Neural cell (in vitro differentiated cells): ENCODE measurements around the gene PTPN7. TPM values are rescaled to one million over a fixed set of nuclear protein-coding genes. Genes with fewer than 3 reads are reported as not detected.

Experiments used
- H2AFZ ChIP-seq: fragments of 200-600, 300-800 bp; sonication (generic), shearing (Covaris generic); 2 replicates; pipeline ENCODE4 v1.6.0; 2014; ENCODE audit warnings: low read depth, mild to moderate bottlenecking, antibody characterized with exemption, low read length, moderate library complexity
- H3F3A ChIP-seq: fragments of 200-600 bp; shearing (Covaris generic); 2 replicates; pipeline ENCODE4 v1.6.1; 2016; ENCODE audit warnings: mild to moderate bottlenecking, moderate library complexity, mixed read lengths, antibody characterized with exemption, low read length; ENCODE audit not compliant: insufficient read depth, poor library complexity, severe bottlenecking
- H3K27ac ChIP-seq: fragments of 200-600, 300-800 bp; sonication (generic), shearing (Covaris generic); 2 replicates; pipeline ENCODE4 v1.5.1; 2014; ENCODE audit warnings: mild to moderate bottlenecking, low read length, moderate library complexity
- H3K27me3 ChIP-seq: fragments of 300-800, 200-600 bp; sonication (generic), shearing (Covaris generic); 2 replicates; pipeline ENCODE4 v1.6.0; 2014; ENCODE audit warnings: mild to moderate bottlenecking, low read depth, low read length, moderate library complexity; ENCODE audit not compliant: insufficient read depth
- H3K36me3 ChIP-seq: fragments of 300-800, 200-600 bp; sonication (generic), shearing (Covaris generic); 2 replicates; pipeline ENCODE4 v1.5.1; 2014; ENCODE audit warnings: mild to moderate bottlenecking, antibody characterized with exemption, low read length, moderate library complexity; ENCODE audit not compliant: insufficient read depth
- H3K4me2 ChIP-seq: fragments of 300-800, 200-600 bp; sonication (generic), shearing (Covaris generic); 2 replicates; pipeline ENCODE4 v1.6.0; 2014; ENCODE audit warnings: mild to moderate bottlenecking, low read length
- H3K4me3 ChIP-seq: fragments of 300-800, 200-600 bp; sonication (generic), shearing (Covaris generic); 2 replicates; pipeline ENCODE4 v1.5.1; 2014; ENCODE audit warnings: mild to moderate bottlenecking, low read length, moderate library complexity
- H3K79me2 ChIP-seq: fragments of 200-600 bp; shearing (Covaris generic); replicated peaks from 2 replicates; pipeline ENCODE4 v1.6.0; 2014; ENCODE audit warnings: mild to moderate bottlenecking, low read length, moderate library complexity; ENCODE audit not compliant: insufficient read depth
- H3K9ac ChIP-seq: fragments of 300-800, 200-600 bp; sonication (generic), shearing (Covaris generic); 2 replicates; pipeline ENCODE4 v1.6.1; 2016; ENCODE audit warnings: mild to moderate bottlenecking, low read length, mixed read lengths
- H3K9me2 ChIP-seq: fragments of 200-600 bp; shearing (Covaris generic); 2 replicates; pipeline ENCODE4 v1.6.1; 2016; ENCODE audit warnings: mild to moderate bottlenecking, low read length, mixed read lengths; ENCODE audit not compliant: insufficient read depth
- H3K9me3 ChIP-seq: fragments of 200-600, 300-800 bp; sonication (generic), shearing (Covaris generic); 2 replicates; pipeline ENCODE4 v1.6.1; 2016; ENCODE audit warnings: mild to moderate bottlenecking, mixed run types, low read length, moderate library complexity, mixed read lengths
- H4K20me1 ChIP-seq: fragments of 200-600 bp; shearing (Covaris generic); 2 replicates; pipeline ENCODE4 v1.6.1; 2016; ENCODE audit warnings: mild to moderate bottlenecking, mixed run types; ENCODE audit not compliant: insufficient read depth
- CTCF ChIP-seq: fragments of 450-650 bp; IDR thresholded peaks from 2 replicates; pipeline ENCODE4 v1.5.1; 2014; ENCODE audit warnings: antibody characterized with exemption, mild to moderate bottlenecking, moderate library complexity; ENCODE audit not compliant: poor library complexity, severe bottlenecking
- EP300 ChIP-seq: fragments of 450-650 bp; conservative IDR thresholded peaks from 2 replicates; pipeline ENCODE4 v1.6.1; 2014; ENCODE audit warnings: antibody characterized with exemption, mild to moderate bottlenecking, moderate library complexity; ENCODE audit not compliant: poor library complexity, severe bottlenecking
- EZH2 ChIP-seq: fragments of 200-600, 300-800 bp; shearing (Covaris generic), sonication (generic); IDR thresholded peaks from 2 replicates; pipeline ENCODE4 v1.6.1; 2014; ENCODE audit warnings: antibody characterized with exemption, low read length, borderline replicate concordance, mild to moderate bottlenecking; ENCODE audit not compliant: insufficient read depth, poor library complexity, severe bottlenecking
- MXI1 ChIP-seq: fragments of 450-650 bp; conservative IDR thresholded peaks from 2 replicates; pipeline ENCODE4 v1.6.1; 2014; ENCODE audit warnings: antibody characterized with exemption, mild to moderate bottlenecking; ENCODE audit not compliant: poor library complexity, severe bottlenecking
- POLR2AphosphoS5 ChIP-seq: IDR thresholded peaks from 2 replicates; pipeline ENCODE4 v1.6.1; 2012
- RAD21 ChIP-seq: fragments of 450-650 bp; conservative IDR thresholded peaks from 2 replicates; pipeline ENCODE4 v1.6.1; 2014; ENCODE audit warnings: antibody characterized with exemption, mild to moderate bottlenecking, moderate library complexity
- REST ChIP-seq: IDR thresholded peaks from 2 replicates; pipeline ENCODE4 v1.6.1; 2012; ENCODE audit warnings: borderline replicate concordance
- SMC3 ChIP-seq: fragments of 450-650 bp; conservative IDR thresholded peaks from 2 replicates; pipeline ENCODE4 v1.6.1; 2014; ENCODE audit warnings: antibody characterized with exemption, mild to moderate bottlenecking, moderate library complexity; ENCODE audit not compliant: poor library complexity
- TAF1 ChIP-seq: IDR thresholded peaks from 2 replicates; pipeline ENCODE4 v1.6.1; 2012; ENCODE audit warnings: low read depth
- polyA plus RNA-seq: library from polyadenylated mRNA; depleted of rRNA; stranded (reverse); fragments of >200 nt; gene quantifications from 2 replicates; pipeline ENCODE4 v1.2.3, GENCODE V29; 2014

Gene PTPN7
- polyA plus RNA-seq, 1 donor from 2014 or later: 2.1 TPM

GRCh38 chr1:202163281-202164270 lies 3.2 kb upstream of the PTPN7 start:
- Histone ChIP-seq H3K9me2 (no peaks in the 10 kb centered on the region), H3K9me3 (no peaks in the 10 kb centered on the region), H3K4me3 (no peak overlapping the region), H3K4me2 (no peak overlapping the region), H3F3A (no peaks in the 10 kb centered on the region), H3K27ac (no peak overlapping the region), H3K27me3 (no peaks in the 10 kb centered on the region), H3K79me2 (no peaks in the 10 kb centered on the region), H3K36me3 (no peaks in the 10 kb centered on the region), H4K20me1 (no peaks in the 10 kb centered on the region), H3K9ac (no peak overlapping the region), H2AFZ (no peak overlapping the region)
- TF ChIP-seq RAD21: no peak
- TF ChIP-seq REST: no peak
- TF ChIP-seq MXI1: no peak
- no peak for TF ChIP-seq SMC3
- TF ChIP-seq TAF1: no peak
- TF ChIP-seq EP300: no peak
- no peak for TF ChIP-seq EZH2
- TF ChIP-seq POLR2AphosphoS5: no peak
- TF ChIP-seq CTCF: no peak

- H3K27me3 ChIP-seq: no peaks in the 10 kb centered on the region
- H2AFZ ChIP-seq: no peak overlapping the region
- H3K4me3 ChIP-seq: no peak overlapping the region
- no peaks in the 10 kb centered on the region for H3K79me2 ChIP-seq
- no peaks in the 10 kb centered on the region for H4K20me1 ChIP-seq
- no peak overlapping the region for H3K9ac ChIP-seq
- H3K9me2 ChIP-seq: no peaks in the 10 kb centered on the region
- TF ChIP-seq EZH2: no peak
- TF ChIP-seq MXI1: no peak
- TF ChIP-seq CTCF: no peak
- no peak for TF ChIP-seq TAF1
- no peak for TF ChIP-seq SMC3
- TF ChIP-seq RAD21: no peak
- TF ChIP-seq EP300: no peak
- no peak for TF ChIP-seq POLR2AphosphoS5
- no peak for TF ChIP-seq REST
- no peak overlapping the region for H3K4me2 ChIP-seq
- no peaks in the 10 kb centered on the region for H3K9me3 ChIP-seq
- H3F3A ChIP-seq: no peaks in the 10 kb centered on the region
- no peak overlapping the region for H3K27ac ChIP-seq
- no peaks in the 10 kb centered on the region for H3K36me3 ChIP-seq
Measured at GRCh38 chr1:202162418-202163280, 2.2 kb upstream of the PTPN7 start.
